HepG2 (cell line): ENCODE measurements around the gene CSNK1D. TPM values are rescaled to one million over a fixed set of nuclear protein-coding genes. Genes with fewer than 3 reads are reported as not detected.

ENCODE experiments used
- ARID2 ChIP-seq: sonication (generic); formaldehyde crosslinking; IDR thresholded peaks from 2 replicates; pipeline ENCODE4 v1.8.1; 2022; ENCODE audit warnings: mild to moderate bottlenecking, missing genetic modification reagents, borderline replicate concordance
- ARID4A ChIP-seq: sonication (generic); formaldehyde crosslinking; IDR thresholded peaks from 2 replicates; pipeline ENCODE4 v1.5.0; 2020; ENCODE audit warnings: mild to moderate bottlenecking, missing genetic modification reagents, borderline replicate concordance
- ARNT2 ChIP-seq: sonication (generic); formaldehyde crosslinking; IDR thresholded peaks from 2 replicates; pipeline ENCODE4 v1.8.0; 2022; ENCODE audit warnings: mild to moderate bottlenecking, low read depth, missing genetic modification reagents, moderate library complexity
- BORCS8-MEF2B ChIP-seq: sonication (generic); formaldehyde crosslinking; IDR thresholded peaks from 2 replicates; pipeline ENCODE4 v1.8.0; 2022; ENCODE audit warnings: mild to moderate bottlenecking, missing genetic modification reagents
- CHD4 ChIP-seq: fragments of 200-600 bp; sonication (generic); IDR thresholded peaks from 2 replicates; pipeline ENCODE4 v1.7.0; 2017; ENCODE audit warnings: mild to moderate bottlenecking, low read length, borderline replicate concordance
- FOSL2 ChIP-seq: sonication (generic); formaldehyde crosslinking; IDR thresholded peaks from 2 replicates; pipeline ENCODE4 v1.4.0; 2020; ENCODE audit warnings: missing genetic modification reagents
- GTF3A ChIP-seq: sonication (generic); formaldehyde crosslinking; conservative IDR thresholded peaks from 2 replicates; pipeline ENCODE4 v1.4.0; 2020; ENCODE audit warnings: mild to moderate bottlenecking, missing genetic modification reagents
- IRF2 ChIP-seq: IDR thresholded peaks from 2 replicates; pipeline ENCODE4 v1.6.1; 2018; ENCODE audit warnings: missing genetic modification reagents, missing compliant biosample characterization
- NFATC3 ChIP-seq: sonication (generic); formaldehyde crosslinking; IDR thresholded peaks from 2 replicates; pipeline ENCODE4 v1.5.1; 2020; ENCODE audit warnings: mild to moderate bottlenecking, missing genetic modification reagents
- RFX5 ChIP-seq: IDR thresholded peaks from 2 replicates; pipeline ENCODE4 v1.6.1; 2011; ENCODE audit warnings: low read depth, low read length, improper control_type of control experiment
- RXRB ChIP-seq: IDR thresholded peaks from 2 replicates; pipeline ENCODE4 v1.6.1; 2016; ENCODE audit warnings: borderline replicate concordance, missing genetic modification reagents, missing compliant biosample characterization
- SAFB2 ChIP-seq: sonication (generic); formaldehyde crosslinking; IDR thresholded peaks from 2 replicates; pipeline ENCODE4 v1.5.1; 2020; ENCODE audit warnings: missing genetic modification reagents, low read depth, mild to moderate bottlenecking, borderline replicate concordance
- SRY ChIP-seq: sonication (generic); formaldehyde crosslinking; IDR thresholded peaks from 2 replicates; pipeline ENCODE4 v1.8.0; 2022; ENCODE audit warnings: mild to moderate bottlenecking, missing genetic modification reagents
- ZBTB44 ChIP-seq: sonication (generic); formaldehyde crosslinking; IDR thresholded peaks from 2 replicates; pipeline ENCODE4 v1.4.0; 2020; ENCODE audit warnings: missing genetic modification reagents
- ZBTB46 ChIP-seq: sonication (generic); formaldehyde crosslinking; IDR thresholded peaks from 2 replicates; pipeline ENCODE4 v1.4.0; 2020; ENCODE audit warnings: mild to moderate bottlenecking, missing genetic modification reagents, borderline replicate concordance
- ZNF10 ChIP-seq: sonication (generic); formaldehyde crosslinking; IDR thresholded peaks from 2 replicates; pipeline ENCODE4 v1.4.0; 2020; ENCODE audit warnings: mild to moderate bottlenecking, low read depth, missing genetic modification reagents, borderline replicate concordance
- ZNF205 ChIP-seq: IDR thresholded peaks from 2 replicates; pipeline ENCODE4 v1.6.1; 2018; ENCODE audit warnings: missing biosample characterization, missing genetic modification reagents
- ZNF383 ChIP-seq: sonication (generic); formaldehyde crosslinking; IDR thresholded peaks from 2 replicates; pipeline ENCODE4 v1.4.0; 2020; ENCODE audit warnings: missing genetic modification reagents, mild to moderate bottlenecking, borderline replicate concordance
- ZNF780A ChIP-seq: sonication (generic); formaldehyde crosslinking; IDR thresholded peaks from 2 replicates; pipeline ENCODE4 v1.8.0; 2022; ENCODE audit warnings: mild to moderate bottlenecking, missing genetic modification reagents, moderate library complexity
- polyA plus RNA-seq, 8 experiments: library from polyadenylated mRNA; depleted of rRNA in 3 of 8; stranded (reverse) in 7 of 8; unstranded in 1 of 8; fragments of >200 nt; fragmentation: Illumina TruSeq in 4 of 8; extraction: Trizol in 4 of 8; gene quantifications; 2 replicates each; pipeline versions ENCODE4 v1.2.1 to v1.2.3, GENCODE V29; 2011 to 2016; ENCODE audit warnings: low read depth in 4 of 8, missing spikeins in 1 of 8, mixed read lengths in 1 of 8; ENCODE audit not compliant: insufficient read depth in 1 of 8
- total RNA-seq, 5 experiments: library from RNA; depleted of rRNA; stranded (reverse); fragments of >200 nt; fragmentation: Illumina TruSeq; extraction: Trizol; gene quantifications; 2 replicates each; pipeline ENCODE4 v1.2.3, GENCODE V29; 2016; ENCODE audit warnings: low read depth in 1 of 5

Gene CSNK1D
- total and polyA plus RNA-seq, 2 of the 13 experiments (the other 11 are each of a cell fraction or from before 2014, with no cell fraction given): 31.5 to 128 TPM

- TF ChIP-seq ZBTB44 (CRISPR knock-in tag) (no peak), RXRB (CRISPR knock-in tag) (no peak), SRY (0 out of 2 replicates have a peak, but pooled peaks have one; percentile 35), BORCS8-MEF2B (CRISPR knock-in tag) (0 out of 2 replicates have a peak, but pooled peaks have one; percentile 8), ARID2 (CRISPR knock-in tag) (peak; percentile 72; the same call in 1 of the 2 replicates), ZNF780A (CRISPR knock-in tag) (no peak), ZNF205 (CRISPR knock-in tag) (peak; percentile 52; the same call in 1 of the 2 replicates), RFX5 (no peak), NFATC3 (no peak), ZNF383 (no peak), FOSL2 (CRISPR knock-in tag) (no peak), ARID4A (0 out of 2 replicates have a peak, but pooled peaks have one; percentile 48), GTF3A (CRISPR knock-in tag) (no peak), ZBTB46 (0 out of 2 replicates have a peak, but pooled peaks have one; percentile 19), CHD4 (peak; percentile 90; the same call in 1 of the 2 replicates), ARNT2 (no peak), IRF2 (CRISPR knock-in tag) (no peak), ZNF10 (no peak), SAFB2 (CRISPR knock-in tag) (0 out of 2 replicates have a peak, but pooled peaks have one; percentile 8)
- TF ChIP-seq, all 625 proteins: peak for 22
Observed at GRCh38 chr17:82295472-82295814, 21.9 kb upstream of the CSNK1D start (continued).
